ENCODE data around the gene USH2A. TPM values are rescaled to one million over a fixed set of nuclear protein-coding genes. Genes with fewer than 3 reads are reported as not detected.
A peak's percentile ranks its signal among the peaks of the same experiment; 100 is the strongest.

Gene USH2A
- total RNA-seq, 4 donors from 2014 or later: under 0.01 to 2.0 (median 0.22) TPM; not detected in 1

DNA sequence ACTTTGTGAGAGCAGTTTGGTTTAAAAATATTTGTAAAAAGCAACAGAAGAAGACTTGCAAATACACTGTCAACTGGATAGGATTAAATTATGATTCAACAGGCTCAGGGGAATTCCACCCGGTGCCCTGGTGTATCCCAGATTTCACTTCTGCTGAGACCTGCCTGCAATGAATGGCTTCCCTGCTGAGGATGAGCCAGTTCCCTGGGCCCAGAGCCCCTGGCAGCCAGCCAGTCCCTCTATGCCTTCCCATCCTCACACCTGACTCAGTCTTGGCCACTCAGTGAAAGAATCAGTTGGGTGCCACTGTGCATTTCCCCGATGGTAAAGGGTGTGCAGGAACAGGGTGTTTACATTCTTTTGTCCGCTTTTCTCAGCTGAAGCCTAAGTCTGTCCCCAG is 791.8 kb downstream of the USH2A start:
- intact Hi-C loops (cut with DNase I): no loop called here
- H3K4me1 ChIP-seq: no peaks in the 10 kb centered on the region
- H3K36me3 ChIP-seq: no peaks in the 10 kb centered on the region
- no peak overlapping the region for H3K27ac ChIP-seq
- no peaks in the 10 kb centered on the region for H3K27me3 ChIP-seq
- no peaks in the 10 kb centered on the region for H3K9me3 ChIP-seq
- DNase-seq: peak in 1 of 2 donors; percentile 21
- no peak overlapping the region for H3K4me3 ChIP-seq (replicated peaks in 1 of 3)
- TF ChIP-seq, protein P1, sequence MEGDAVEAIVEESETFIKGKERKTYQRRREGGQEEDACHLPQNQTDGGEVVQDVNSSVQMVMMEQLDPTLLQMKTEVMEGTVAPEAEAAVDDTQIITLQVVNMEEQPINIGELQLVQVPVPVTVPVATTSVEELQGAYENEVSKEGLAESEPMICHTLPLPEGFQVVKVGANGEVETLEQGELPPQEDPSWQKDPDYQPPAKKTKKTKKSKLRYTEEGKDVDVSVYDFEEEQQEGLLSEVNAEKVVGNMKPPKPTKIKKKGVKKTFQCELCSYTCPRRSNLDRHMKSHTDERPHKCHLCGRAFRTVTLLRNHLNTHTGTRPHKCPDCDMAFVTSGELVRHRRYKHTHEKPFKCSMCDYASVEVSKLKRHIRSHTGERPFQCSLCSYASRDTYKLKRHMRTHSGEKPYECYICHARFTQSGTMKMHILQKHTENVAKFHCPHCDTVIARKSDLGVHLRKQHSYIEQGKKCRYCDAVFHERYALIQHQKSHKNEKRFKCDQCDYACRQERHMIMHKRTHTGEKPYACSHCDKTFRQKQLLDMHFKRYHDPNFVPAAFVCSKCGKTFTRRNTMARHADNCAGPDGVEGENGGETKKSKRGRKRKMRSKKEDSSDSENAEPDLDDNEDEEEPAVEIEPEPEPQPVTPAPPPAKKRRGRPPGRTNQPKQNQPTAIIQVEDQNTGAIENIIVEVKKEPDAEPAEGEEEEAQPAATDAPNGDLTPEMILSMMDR (IDR thresholded peaks at IDR 0.05): no peak
- TF ChIP-seq POLR2A (IDR thresholded peaks at IDR 0.05): no peak
- 41 to 48% methylated on average over 3 of the region's 3 CpGs for WGBS, 2 donors

DNA sequence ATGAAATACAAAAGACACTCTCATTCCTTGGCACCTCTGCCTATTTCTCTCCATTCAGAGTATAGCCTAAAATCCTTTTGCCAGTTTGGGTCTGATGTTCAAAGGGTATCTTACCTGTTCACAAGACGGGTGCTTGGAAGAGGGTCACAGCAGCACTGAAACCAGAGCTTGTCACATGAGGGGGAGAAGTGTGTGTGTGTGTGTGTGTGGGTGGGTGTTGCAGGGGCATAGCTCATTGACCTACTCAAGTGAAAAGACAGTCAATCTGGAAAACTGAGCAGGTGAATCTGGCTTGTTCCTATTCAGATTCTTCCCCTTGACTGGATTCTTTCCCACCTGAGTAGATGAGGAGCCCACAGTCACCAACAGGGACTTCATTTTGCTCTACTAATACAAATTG is 792.2 kb downstream of the USH2A start:
- no peak for DNase-seq
- H3K36me3 ChIP-seq: no peaks in the 10 kb centered on the region
- intact Hi-C loops (cut with DNase I): no loop called here
- H3K27me3 ChIP-seq: no peaks in the 10 kb centered on the region
- no peak for TF ChIP-seq POLR2A (IDR thresholded peaks at IDR 0.05)
- TF ChIP-seq, protein P1 (IDR thresholded peaks at IDR 0.05): no peak
- no peak overlapping the region for H3K4me3 ChIP-seq (replicated peaks in 1 of 3)
- H3K4me1 ChIP-seq: no peaks in the 10 kb centered on the region
- H3K27ac ChIP-seq: no peak overlapping the region
- H3K9me3 ChIP-seq: no peaks in the 10 kb centered on the region
- 59 to 73% methylated on average over 1 of the region's 1 CpG for WGBS, 2 donors

DNA sequence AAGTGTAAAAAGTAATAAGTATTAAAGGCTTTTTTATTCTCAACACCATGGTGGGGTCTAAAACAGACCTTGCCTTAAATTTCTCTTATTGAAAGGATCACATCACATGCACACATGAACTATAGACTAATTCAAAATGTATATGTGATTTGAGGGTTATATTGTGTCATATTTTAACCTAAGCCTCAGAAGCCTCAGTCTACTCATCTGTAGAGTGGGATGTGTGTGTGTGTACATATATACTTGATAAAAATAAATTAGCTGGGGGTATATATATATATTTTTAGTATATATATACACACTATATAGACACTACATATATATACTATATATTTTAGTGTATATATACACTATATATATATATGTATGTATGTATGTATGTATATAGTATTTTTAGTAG is 797.3 kb downstream of the USH2A start:
- Histone ChIP-seq H3K9me3 (no peaks in the 10 kb centered on the region), H3K4me3 (replicated peaks in 1 of 3) (no peak overlapping the region), H3K27ac (no peak overlapping the region), H3K4me1 (no peaks in the 10 kb centered on the region), H3K36me3 (peaks cover 0 to 15% of the 10 kb centered on the region in 2 donors), H3K27me3 (no peaks in the 10 kb centered on the region)
- no peak for DNase-seq
- TF ChIP-seq POLR2A (IDR thresholded peaks at IDR 0.05): no peak
- TF ChIP-seq, protein P1 (IDR thresholded peaks at IDR 0.05): no peak
- intact Hi-C loops (cut with DNase I): no loop called here

DNA sequence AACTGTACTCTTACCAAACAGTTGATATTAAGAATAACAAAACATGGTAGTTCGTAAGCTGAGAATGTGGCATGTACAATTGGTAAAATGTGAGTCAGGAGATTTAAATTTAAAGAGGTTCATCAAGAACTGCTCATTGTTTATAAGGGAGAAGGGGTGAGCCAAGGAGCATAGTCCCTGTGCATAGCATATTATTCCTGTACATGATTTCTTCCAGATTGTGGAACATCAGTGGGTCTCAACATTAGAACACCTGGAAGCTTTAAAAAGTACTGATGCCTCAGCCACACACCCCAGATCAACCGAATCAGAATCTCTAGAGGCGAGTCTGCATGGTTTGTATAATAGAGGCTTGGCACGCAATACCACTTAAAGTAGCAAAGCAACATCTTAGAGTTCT is 800.1 kb downstream of the USH2A start:
- H3K36me3 ChIP-seq: peaks cover 11 to 27% of the 10 kb centered on the region in 2 donors
- H3K4me3 ChIP-seq (replicated peaks in 1 of 3): no peak overlapping the region
- 90 to 94% methylated on average over 4 of the region's 4 CpGs for WGBS, 2 donors
- no peak overlapping the region for H3K27ac ChIP-seq
- H3K9me3 ChIP-seq: no peaks in the 10 kb centered on the region
- no peak for TF ChIP-seq POLR2A (IDR thresholded peaks at IDR 0.05)
- TF ChIP-seq, protein P1 (IDR thresholded peaks at IDR 0.05): no peak
- H3K27me3 ChIP-seq: no peaks in the 10 kb centered on the region
- DNase-seq: no peak
- H3K4me1 ChIP-seq: no peaks in the 10 kb centered on the region
- intact Hi-C loops (cut with DNase I): no loop called here

DNA sequence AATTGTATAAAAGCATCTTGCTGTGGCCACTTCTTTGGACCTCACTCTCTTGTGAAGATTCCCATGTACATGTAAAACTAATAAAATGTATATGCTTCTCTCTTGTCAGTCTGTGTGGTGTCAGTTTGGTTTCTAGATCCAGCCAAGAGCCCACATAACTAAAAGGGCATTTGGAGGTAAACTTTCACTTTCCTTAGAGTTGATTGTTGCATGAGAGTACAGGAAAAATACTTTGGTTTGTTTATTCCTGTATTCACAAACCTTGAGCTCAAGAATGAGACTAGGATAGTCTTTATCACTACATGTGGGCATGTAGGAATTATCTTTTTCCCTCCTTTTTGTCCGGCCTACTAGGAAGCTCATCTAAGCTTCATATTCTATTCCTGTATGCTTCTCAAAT is 805.3 kb downstream of the USH2A start:
- Histone ChIP-seq H3K4me3 (replicated peaks in 1 of 3) (no peak overlapping the region), H3K27me3 (no peaks in the 10 kb centered on the region), H3K36me3 (peaks cover 11 to 23% of the 10 kb centered on the region in 2 donors), H3K4me1 (no peaks in the 10 kb centered on the region), H3K9me3 (no peaks in the 10 kb centered on the region), H3K27ac (no peak overlapping the region)
- TF ChIP-seq POLR2A (IDR thresholded peaks at IDR 0.05): no peak
- TF ChIP-seq, protein P1 (IDR thresholded peaks at IDR 0.05): no peak
- WGBS, 2 donors: 88 to 90% methylated on average over 1 of the region's 1 CpG
- intact Hi-C loops (cut with DNase I): no loop called here
- no peak for DNase-seq
